GM21390 (cell line): ENCODE results near the gene MAGI2.

Experiments used
- ATAC-seq: cut with Tn5 transposase; IDR thresholded peaks from one replicate; pipeline ENCODE4 v1.9.1; 2021; ENCODE audit not compliant: unreplicated experiment

MAGI2 gene

DNA sequence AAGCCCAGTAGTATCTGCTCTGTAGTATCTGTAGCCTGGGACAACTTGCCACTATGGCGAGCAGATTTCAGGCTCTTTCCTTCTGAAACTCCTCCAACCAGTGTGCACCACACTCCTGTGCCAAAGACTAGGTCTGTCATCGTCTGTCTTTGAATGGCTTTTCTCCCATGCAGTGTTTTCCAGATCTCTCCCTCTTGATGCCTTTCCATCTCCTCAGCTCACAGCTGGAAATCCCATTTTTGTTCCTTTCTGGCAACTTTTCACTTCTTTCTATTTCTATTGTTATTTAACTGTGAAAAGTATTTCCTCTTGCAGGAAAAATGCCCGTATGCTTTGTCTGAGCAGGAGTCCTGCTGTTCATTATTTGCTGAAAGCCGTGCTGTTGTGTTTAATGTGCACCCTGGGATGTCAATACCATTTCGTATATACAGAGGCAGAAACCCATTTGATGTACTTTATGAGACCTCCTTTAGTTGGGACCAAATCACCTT lies 1281.2 kb downstream of the MAGI2 start:
- ATAC-seq, result no peak

DNA sequence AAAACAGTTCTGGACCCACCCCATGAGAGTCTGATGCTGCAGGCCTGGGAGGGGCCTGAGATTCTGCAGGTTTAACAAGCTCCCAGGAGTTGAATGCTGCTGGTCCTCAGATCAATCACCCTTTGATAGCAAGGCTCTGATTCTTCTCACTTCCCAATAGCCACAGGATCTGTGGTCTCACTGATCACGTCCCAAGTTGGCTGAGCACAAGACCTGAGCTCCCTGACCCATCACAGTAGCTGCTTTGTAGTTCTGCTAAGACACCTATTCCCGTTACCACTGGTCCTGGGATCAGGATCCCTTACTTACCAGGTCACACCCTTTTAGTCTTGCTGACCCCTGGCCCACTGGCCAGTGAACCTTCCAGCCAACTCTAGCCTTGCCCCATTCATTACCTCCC lies 1282.1 kb downstream of the MAGI2 start:
- no peak for ATAC-seq

DNA sequence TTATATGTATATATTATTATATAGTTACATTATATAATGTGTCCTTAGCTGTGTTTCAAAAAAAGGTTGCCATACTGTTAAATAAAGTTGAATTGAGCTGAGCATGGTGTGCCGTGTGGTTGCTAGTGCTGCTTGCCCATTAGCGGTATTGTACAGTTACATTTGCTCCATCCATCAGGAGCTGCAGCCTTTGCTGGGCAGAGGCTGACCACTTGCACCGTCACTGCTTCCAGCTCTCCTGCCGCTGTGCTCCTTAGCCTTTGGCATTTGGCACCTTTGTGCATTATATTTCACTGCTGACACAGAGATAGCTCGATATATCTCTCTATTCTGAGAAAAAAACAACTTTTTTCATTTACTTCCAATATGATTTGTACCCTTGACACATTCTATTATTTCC lies 1282.7 kb downstream of the MAGI2 start:
- ATAC-seq, result no peak

DNA sequence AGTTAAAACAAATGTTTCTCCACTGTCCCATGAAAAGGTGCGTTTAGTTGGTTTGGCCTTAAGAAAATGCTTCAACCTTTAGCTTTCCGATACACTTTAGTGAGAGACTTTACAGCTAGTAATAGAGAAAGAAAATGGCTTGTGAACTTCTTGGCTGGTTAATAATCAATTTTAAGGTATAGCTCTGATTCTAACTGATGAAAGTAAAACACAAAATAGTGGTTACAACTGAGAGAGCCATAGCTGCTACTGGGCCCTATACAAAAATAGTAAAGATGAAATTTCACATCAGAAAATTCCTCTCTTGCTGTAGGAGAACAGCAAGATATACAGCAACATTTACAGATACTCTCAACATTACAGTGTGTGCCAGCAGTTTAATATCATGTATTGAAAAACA lies 1283.5 kb downstream of the MAGI2 start:
- no peak for ATAC-seq

DNA sequence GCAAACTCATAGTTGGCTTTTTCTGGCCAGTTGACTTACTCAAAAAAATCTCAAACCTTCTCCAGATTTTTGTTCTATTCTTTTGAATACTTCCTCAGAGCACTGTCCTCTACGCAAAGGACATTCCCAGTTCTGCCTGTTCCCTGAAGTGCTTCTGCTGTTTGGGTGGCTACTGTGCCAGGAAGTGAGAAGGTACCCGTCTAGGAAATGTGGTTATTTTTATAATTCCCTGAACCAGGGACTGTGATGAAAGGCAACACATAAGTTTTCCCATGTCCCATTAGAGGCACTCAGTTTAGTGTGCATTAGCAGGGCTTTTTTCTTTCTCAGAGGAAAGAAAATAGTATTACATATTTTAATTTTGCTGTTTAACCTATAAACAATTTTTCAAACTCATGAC lies 1284.6 kb downstream of the MAGI2 start:
- no peak for ATAC-seq

DNA sequence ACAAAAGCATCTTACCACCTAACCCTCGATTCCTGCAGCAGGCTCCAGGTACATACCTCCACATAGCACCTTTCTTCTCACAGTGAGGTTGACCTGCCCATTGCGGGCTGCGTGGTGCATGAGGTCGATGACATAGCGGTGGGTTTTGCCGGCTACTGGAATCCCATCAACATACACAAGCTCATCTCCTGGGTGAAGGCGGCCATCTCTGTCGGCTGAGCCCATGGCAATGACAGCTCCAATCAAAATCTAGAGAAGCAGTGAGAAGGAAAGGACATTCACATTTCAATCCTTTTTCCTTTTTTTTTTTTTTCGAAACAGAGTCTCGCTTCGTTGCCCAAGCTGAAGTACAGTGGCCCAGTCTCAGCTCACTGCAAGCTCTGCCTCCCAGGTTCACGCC lies 1285.6 kb downstream of the MAGI2 start:
- no peak for ATAC-seq

DNA sequence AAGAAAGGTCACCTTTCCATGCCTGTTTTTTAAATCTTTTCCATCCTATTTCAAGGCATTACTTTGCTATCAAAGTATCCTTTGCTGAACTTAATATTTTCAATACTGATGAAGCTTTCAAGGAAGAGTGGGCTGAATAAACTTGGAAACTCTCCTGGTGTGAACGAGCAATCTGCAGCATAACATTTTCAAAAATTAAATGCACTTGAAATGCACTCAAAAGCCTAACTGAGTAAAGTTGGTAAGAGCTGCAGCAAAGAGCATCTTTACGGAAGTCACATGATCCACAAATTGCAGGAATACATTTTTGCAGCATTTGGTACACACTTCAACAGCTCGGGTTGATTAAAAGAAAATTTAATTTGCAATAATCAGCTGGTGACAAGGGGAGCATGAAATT lies 1287.6 kb downstream of the MAGI2 start:
- ATAC-seq, result no peak

DNA sequence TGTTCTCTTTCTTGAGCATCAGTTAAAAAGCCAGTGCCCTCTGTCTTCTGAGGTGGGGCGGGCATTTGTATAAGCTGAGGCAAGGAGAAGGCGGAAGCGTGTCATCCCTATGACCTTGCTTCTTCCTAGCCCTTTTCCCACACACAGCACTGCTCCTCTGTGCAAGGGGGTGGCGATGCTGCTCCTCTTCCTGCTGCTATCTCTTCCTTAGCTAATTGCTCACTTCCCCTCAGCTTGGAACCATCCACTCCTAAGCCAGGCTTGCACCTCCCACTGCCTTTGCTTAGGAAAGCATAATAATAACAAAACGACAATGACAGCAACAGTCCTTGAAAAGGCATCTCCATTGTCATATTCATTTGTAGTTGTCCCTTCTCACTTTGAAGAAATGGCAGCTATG lies 1288.0 kb downstream of the MAGI2 start:
- no peak for ATAC-seq

DNA sequence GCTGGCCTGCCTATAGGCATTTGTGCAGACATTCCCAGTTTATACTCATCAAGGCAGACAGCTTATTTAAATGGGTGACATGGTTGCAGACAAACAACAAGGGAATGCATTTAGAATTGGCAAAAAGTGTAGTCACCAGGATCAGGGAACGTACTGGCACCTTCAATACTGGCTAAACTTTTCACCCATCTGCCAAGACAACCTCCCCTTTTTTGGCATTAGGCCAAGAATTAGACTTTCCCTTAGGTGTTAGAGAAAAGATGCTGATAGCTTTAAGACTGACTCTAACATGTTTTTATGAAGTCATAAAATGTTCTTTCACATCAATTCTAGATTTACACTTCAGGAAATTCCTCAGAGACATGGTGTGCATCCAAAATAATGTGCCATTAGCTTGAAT lies 1289.0 kb downstream of the MAGI2 start:
- no peak for ATAC-seq

DNA sequence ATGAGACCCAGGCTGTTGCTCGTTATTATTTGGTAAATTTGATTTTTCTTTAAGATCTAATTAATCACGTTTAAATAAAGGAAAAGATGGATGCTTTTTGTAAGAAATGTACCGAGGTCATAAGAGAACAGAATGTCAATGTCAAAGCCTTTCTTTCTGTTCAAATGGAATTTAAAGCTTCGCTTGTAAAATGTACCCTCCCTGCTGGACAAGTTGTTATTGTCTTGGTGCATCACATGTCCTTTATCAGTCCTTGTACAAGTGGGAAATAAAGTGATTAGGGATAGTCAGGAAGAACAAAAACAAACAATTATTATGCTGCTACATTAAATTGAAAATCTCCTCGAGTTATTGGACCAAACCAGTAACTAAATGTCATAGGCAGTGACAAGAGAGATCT lies 1291.7 kb downstream of the MAGI2 start:
- ATAC-seq, result no peak

DNA sequence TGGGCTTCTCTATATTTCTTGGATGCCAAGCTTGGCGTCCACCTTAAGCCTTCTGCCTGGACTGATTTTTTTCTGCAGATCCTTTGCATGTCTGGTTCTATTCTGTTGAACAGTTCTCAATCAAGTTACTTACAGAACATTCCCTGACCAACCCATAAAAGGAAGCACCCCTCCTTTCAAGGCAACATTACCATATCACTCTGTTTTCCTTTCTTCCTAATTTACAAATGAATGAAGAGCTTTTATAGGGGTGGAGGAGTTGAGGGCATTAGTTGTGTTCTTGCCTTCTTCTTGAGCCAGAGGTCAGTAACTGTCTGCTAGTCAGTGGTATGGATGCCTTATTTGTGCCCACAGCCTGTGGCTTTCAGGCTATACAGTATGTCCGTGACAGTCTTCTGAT lies 1293.9 kb downstream of the MAGI2 start:
- ATAC-seq, result no peak

DNA sequence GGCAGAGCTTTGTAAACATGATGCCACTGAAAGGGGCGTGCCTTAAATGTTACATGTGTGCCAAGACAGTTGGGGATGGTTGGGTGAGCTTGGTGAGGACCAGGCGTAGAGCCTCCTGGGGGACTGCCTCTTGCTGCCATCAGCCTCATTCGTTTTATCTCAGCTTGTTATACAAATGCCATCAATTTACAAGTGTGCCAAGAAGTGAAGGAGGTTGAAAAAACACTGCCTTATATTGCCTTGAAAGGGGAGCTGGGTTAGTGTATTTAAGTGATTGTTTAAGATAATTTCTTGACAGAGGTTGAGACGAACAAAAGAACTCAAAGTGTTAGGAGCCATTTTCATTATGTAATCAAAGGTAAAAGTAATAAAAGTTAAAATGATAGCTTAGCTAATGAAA lies 1300.2 kb downstream of the MAGI2 start:
- ATAC-seq, result no peak

DNA sequence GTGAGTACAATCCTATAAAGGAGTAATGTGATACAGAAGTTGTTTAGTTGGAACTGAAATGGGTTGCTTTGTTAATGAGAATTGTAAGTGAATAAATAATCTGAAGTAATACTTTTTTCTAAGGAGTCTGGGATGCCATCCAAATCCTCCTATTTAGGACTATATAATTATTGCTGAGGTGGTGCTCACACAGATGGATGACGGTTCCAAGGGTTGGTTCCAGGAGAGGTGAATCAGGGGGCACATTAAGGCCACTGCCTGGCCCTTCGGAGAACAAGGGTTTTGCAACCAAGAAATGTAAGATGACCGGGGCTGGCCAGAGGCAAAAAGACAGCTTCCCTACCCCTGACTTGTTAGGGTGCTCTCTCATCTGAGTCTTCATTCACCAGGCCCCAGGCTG lies 1302.2 kb downstream of the MAGI2 start:
- no peak for ATAC-seq

DNA sequence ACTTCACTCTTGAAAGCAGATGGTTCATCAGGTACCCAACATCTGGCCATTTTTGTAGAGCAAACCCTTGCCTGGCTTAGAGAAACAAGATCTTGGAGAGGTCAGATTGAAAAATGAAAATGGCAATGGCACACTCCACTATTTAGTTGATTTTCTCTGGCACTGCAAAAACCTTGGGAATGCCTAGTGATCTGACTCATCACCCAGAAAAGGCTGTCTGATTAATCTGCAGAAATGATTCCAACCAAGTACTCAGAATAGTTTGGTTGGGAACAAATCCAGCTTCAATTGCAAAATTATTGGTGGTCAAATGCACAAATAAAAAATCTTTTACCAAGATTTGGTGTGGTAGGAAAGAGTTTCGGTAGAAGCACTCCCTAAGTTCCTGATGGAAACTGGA lies 1303.7 kb downstream of the MAGI2 start:
- ATAC-seq, result no peak

DNA sequence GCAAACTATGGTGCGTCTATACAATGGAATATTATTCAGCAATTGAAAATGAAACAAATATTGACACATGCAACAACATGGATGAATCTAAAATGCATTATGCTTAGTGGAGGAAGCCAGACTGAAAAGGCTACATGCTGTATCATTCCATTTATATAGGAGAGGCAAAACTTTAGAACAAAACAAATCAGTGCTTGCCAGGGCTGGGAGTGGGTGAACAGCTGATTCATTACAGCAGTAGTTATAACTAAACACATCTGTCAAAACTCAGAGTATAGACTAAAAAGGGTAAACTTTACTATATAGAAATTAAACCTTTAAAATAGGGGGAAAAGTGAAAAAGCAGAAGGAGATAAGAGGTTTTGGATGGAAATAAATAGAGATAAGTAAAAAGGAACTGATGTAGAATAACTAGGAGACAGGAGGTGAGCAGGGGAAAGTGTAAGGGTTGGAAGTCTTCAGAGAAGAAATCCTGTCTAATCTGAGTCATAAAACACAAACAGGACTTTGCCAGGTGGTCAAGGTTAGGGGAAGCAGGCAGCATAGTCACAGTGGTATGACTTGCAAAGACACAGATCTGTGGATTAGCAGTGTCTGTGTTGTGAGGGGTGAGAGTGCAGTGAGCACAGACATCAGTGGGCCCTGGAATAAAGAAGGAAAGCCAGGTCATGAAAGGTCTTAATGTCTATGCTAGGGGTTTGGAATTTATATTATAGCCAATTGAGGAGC lies 1305.1 kb downstream of the MAGI2 start:
- ATAC-seq, result no peak

DNA sequence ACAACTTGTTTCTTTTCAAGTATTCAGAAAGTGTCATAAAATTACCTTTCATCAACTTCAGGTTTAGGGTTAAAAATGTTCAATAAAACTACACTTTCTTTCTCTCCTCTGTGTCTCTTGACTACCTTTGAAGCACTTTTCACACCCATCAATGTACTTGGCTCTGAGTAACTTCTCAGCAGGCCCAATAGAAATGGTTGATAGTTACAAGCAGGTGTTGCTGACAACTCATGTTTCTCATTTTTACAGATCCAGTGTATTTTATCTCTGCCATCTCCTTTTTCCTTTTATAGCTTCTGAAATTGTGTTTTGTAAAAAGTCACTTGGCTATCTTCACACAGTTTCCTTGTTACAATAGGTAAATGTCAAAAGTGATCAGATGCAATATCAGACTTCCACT lies 1306.9 kb downstream of the MAGI2 start:
- ATAC-seq, result no peak

DNA sequence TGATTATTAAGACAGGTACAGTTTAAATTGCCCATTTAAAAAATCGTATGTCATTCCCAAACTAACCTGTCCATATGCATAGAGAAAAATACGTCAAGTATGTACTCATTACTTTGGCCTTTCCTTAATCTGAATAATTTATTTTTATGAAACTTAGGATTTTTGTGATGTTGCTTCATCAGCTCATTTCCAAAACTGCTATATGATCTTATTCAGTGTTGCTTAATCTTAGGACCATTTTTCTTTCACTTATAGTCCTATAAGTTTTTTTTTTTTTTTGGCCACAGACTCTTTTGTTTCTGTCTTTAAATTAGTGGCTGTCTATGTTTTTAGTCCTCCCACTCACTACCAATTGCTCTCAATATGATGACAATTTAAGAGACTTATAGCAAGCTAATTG lies 1309.8 kb downstream of the MAGI2 start:
- no peak for ATAC-seq

DNA sequence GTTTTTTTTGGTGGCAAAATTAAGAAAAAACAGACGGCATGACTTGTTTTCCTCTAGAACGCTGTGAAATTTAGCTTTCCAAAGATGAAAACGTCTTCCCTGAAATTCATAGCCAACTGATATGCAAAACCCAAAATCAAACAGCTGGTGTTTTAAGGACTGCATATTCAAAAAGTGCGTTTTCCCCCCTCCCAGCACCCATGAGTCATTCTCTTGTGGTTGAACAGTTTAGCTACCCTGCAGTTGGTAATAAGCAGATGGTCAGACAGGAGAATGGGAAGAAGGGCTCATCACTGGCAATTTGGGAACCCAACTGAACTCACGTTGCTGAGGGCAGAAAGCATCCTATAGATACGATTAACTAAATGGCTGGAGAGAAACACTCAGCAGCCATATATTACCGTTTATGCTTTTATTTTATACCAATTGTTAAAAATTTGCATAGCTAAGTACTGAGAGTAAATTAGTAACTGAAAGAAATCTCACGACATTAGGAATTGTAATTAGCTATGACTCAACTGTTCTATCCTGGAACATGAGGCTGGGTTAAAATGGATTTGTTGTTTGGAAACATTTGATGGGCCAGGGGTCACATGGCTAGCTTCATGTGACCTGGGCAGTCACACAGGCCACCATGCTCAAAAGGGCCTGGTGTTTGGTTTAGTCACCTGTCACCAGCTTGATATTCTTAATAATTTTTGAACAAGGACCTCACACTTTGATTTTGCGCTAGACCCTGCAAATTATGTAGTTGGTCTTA lies 1311.8 kb downstream of the MAGI2 start:
- no peak for ATAC-seq

DNA sequence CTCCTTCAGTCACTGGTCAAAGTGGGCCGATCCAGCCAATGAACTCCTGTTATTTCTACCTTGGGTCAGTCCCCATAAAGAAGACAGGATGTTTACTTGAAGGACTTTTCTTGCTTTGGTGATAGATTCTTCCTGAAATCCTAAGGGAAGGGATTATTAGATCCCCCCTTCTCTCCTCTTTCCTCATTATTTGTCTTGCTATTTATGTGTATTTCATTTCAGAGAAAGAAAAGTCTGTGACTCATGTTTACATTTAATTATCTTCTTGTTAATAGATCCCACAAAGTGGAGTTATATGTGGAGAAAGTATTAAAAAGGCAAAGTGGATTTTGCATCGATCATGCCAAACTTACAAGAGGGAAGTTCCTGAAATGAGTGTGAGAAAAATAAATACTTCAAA lies 1313.4 kb downstream of the MAGI2 start:
- no peak for ATAC-seq

DNA sequence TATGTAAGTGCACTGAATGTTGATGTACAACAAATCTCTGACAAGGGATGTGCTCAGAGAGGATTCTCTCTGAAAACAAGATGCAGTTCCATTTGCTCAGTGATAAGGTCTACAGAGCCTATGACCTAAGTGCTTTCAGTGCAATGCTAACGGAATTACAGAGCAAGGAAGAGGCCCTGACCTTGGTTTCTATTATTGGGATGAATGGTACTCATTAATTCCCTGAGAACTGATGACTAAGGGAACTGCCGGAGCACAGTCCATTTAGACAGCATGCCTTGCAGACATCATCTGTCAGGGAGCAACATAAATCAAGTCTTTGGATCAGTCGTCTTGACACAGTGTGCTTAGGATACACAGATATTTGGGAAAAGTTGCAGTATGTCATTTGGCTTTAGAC lies 1314.1 kb downstream of the MAGI2 start:
- ATAC-seq, result no peak

DNA sequence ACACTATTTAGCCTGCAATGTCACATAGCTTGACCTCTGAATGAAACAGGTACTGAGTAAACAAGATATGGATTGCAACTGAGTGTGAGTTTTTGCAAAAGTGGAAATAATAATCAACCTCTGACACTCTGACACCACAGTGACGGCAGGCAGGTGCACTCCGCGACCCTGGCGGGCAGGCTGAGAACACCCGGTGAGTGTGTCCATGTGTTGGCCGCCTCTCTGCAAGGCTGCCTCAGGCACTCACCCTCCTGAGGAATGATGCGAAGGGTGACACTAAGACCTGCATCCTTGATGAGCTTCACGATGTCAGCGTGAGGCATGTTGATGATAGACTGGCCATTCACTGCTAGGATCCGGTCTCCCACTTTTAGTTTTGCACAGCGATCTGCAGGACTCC lies 1318.7 kb downstream of the MAGI2 start:
- ATAC-seq, result no peak

DNA sequence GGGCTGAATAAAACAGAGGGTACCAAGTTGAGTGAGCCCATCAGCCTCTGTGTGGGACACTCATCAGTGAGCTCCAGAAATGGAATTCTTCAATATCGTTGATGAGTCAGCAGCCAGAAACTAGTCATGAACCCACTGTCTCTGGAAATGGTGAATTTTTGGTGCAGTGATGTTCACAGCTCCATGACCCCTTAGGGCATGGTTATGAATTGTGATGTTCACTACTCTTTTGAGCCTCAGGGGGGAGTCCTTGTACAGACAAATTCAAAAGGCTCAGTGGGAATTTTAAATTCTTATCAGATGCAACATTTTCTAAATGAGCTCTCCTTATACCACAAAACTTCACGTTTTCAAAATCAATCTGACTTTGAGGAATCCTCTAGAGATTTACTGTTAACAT lies 1319.2 kb downstream of the MAGI2 start:
- ATAC-seq, result no peak
